RPMI8226 (cell line): ENCODE data around the gene SPRY1.

Experiments used
- DNase-seq: peaks from one replicate; pipeline ENCODE4 v3.0.0-alpha.2; 2015

Gene SPRY1

GRCh38 chr4:123412091-123412505 lies 15.5 kb downstream of the SPRY1 start:
- DNase-seq = peak; percentile 26

- no peak for DNase-seq
These were observed 16.3 kb downstream of the SPRY1 start for GRCh38 chr4:123412700-123413512.

GRCh38 chr4:123415576-123415975 lies 19.0 kb downstream of the SPRY1 start:
- DNase-seq = no peak

GRCh38 chr4:123415977-123416376 lies 19.4 kb downstream of the SPRY1 start:
- no peak for DNase-seq

- no peak for DNase-seq
These were observed 21.2 kb downstream of the SPRY1 start for GRCh38 chr4:123417813-123418212.

- peak; percentile 55 for DNase-seq
These were observed 21.8 kb downstream of the SPRY1 start for GRCh38 chr4:123418351-123418931.

GRCh38 chr4:123419885-123420755 lies 23.5 kb downstream of the SPRY1 start:
- no peak for DNase-seq

GRCh38 chr4:123421227-123421936 lies 24.8 kb downstream of the SPRY1 start:
- DNase-seq = no peak

- no peak for DNase-seq
These were observed 25.6 kb downstream of the SPRY1 start for GRCh38 chr4:123421937-123422781.

GRCh38 chr4:123423819-123424218 lies 27.2 kb downstream of the SPRY1 start:
- DNase-seq = no peak

GRCh38 chr4:123427951-123428350 lies 31.4 kb downstream of the SPRY1 start:
- DNase-seq = no peak

- DNase-seq = no peak
These were observed 33.4 kb downstream of the SPRY1 start for GRCh38 chr4:123430031-123430430.

- DNase-seq = no peak
These were observed 33.9 kb downstream of the SPRY1 start for GRCh38 chr4:123430501-123430900.

GRCh38 chr4:123433573-123433972 lies 37.0 kb downstream of the SPRY1 start:
- DNase-seq = no peak

- no peak for DNase-seq
These were observed 37.4 kb downstream of the SPRY1 start for GRCh38 chr4:123433976-123434375.

GRCh38 chr4:123435246-123436113 lies 38.9 kb downstream of the SPRY1 start:
- DNase-seq = no peak

GRCh38 chr4:123438031-123438430 lies 41.4 kb downstream of the SPRY1 start:
- DNase-seq = no peak

- no peak for DNase-seq
These were observed 47.0 kb downstream of the SPRY1 start for GRCh38 chr4:123443401-123444289.

- peak; percentile 14 for DNase-seq
These were observed 47.7 kb downstream of the SPRY1 start for GRCh38 chr4:123444290-123444731.
